ENCODE data around the gene FNDC3A. TPM values are rescaled to one million over a fixed set of nuclear protein-coding genes. Genes with fewer than 3 reads are reported as not detected.
"Not testable (repeated sequence)": the region's sequence is repeated elsewhere in the genome, so short reads cannot be mapped to it uniquely, and the experiment has no call there.

FNDC3A gene
- total RNA-seq, 1 donor from 2014 or later = 38.4 TPM

GRCh38 chr13:49132479-49133002 is 156.8 kb downstream of the FNDC3A start:
- no peak for DNase-seq (ENCODE audit: low read depth in 2 of 2)

GRCh38 chr13:49134305-49134704 is 158.6 kb downstream of the FNDC3A start:
- no peak for DNase-seq (ENCODE audit: low read depth in 2 of 2)

GRCh38 chr13:49137138-49137643 is 161.5 kb downstream of the FNDC3A start:
- DNase-seq (ENCODE audit: low read depth in 2 of 2) = not testable (repeated sequence)

GRCh38 chr13:49140910-49141611 is 165.3 kb downstream of the FNDC3A start:
- DNase-seq (ENCODE audit: low read depth in 2 of 2) = no peak

GRCh38 chr13:49146950-49147355 is 171.2 kb downstream of the FNDC3A start:
- DNase-seq (ENCODE audit: low read depth in 2 of 2) = peak; percentile 63 to 80

GRCh38 chr13:49148405-49148804 is 172.7 kb downstream of the FNDC3A start:
- DNase-seq (ENCODE audit: low read depth in 2 of 2) = no peak

GRCh38 chr13:49157955-49158584 is 182.4 kb downstream of the FNDC3A start:
- DNase-seq (ENCODE audit: low read depth in 2 of 2) = not testable (repeated sequence)

- not testable (repeated sequence) for DNase-seq (ENCODE audit: low read depth in 2 of 2)
Measured at GRCh38 chr13:49163162-49163561, 187.4 kb downstream of the FNDC3A start.

GRCh38 chr13:49164712-49165111 is 189.0 kb downstream of the FNDC3A start:
- DNase-seq (ENCODE audit: low read depth in 2 of 2) = no peak

GRCh38 chr13:49165798-49166752 is 190.4 kb downstream of the FNDC3A start:
- DNase-seq (ENCODE audit: low read depth in 2 of 2) = no peak

- DNase-seq (ENCODE audit: low read depth in 2 of 2) = no peak
Measured at GRCh38 chr13:49171359-49171758, 195.6 kb downstream of the FNDC3A start.

GRCh38 chr13:49183672-49184325 is 208.1 kb downstream of the FNDC3A start:
- DNase-seq (ENCODE audit: low read depth in 2 of 2) = peak in 1 of 2 donors; percentile 17

- DNase-seq (ENCODE audit: low read depth in 2 of 2) = no peak
Measured at GRCh38 chr13:49184621-49185020, 208.9 kb downstream of the FNDC3A start.

GRCh38 chr13:49185264-49185663 is 209.6 kb downstream of the FNDC3A start:
- DNase-seq (ENCODE audit: low read depth in 2 of 2) = peak in 1 of 2 donors; percentile 30

GRCh38 chr13:49190901-49191300 is 215.2 kb downstream of the FNDC3A start:
- DNase-seq (ENCODE audit: low read depth in 2 of 2) = no peak

GRCh38 chr13:49206641-49207040 is 230.9 kb downstream of the FNDC3A start:
- no peak for DNase-seq (ENCODE audit: low read depth in 2 of 2)

- DNase-seq (ENCODE audit: low read depth in 2 of 2) = no peak
Measured at GRCh38 chr13:49208619-49209018, 232.9 kb downstream of the FNDC3A start.

GRCh38 chr13:49210114-49210513 is 234.4 kb downstream of the FNDC3A start:
- no peak for DNase-seq (ENCODE audit: low read depth in 2 of 2)

GRCh38 chr13:49210669-49211068 is 235.0 kb downstream of the FNDC3A start:
- DNase-seq (ENCODE audit: low read depth in 2 of 2) = no peak

GRCh38 chr13:49213539-49213938 is 237.8 kb downstream of the FNDC3A start:
- no peak for DNase-seq (ENCODE audit: low read depth in 2 of 2)
